OCI-LY7 (cell line): ENCODE results near the gene LINC01488. TPM values are rescaled to one million over a fixed set of nuclear protein-coding genes. Genes with fewer than 3 reads are reported as not detected.

Experiments used
- BruUV-seq: library from RNA; stranded (reverse); fragments of 400-500 nt; replicated peaks from 2 replicates; lab custom pipeline; 2021; lab: Mats Ljungman, UMichigan
- CTCF ChIA-PET: fragments of 300-600 bp; sonication (Branson Sonifier 250); formaldehyde crosslinking; loops from one replicate; lab custom pipeline; 2022; ENCODE audit warnings: antibody characterized with exemption; ENCODE audit not compliant: unreplicated experiment; lab: Charles Lee
- POLR2A ChIA-PET: fragments of 300-600 bp; sonication (Branson Sonifier 250); formaldehyde crosslinking; loops from one replicate; lab custom pipeline; 2022; ENCODE audit warnings: antibody characterized with exemption; lab: Charles Lee
- DNase-seq: peaks from one replicate; pipeline ENCODE4 v3.0.0-alpha.2; 2015; ENCODE audit warnings: low spot score
- H2AFZ ChIP-seq: fragments of 200-600 bp; sonication (generic), shearing (Covaris generic); 2 replicates; pipeline ENCODE4 v1.6.1; 2014; ENCODE audit warnings: mild to moderate bottlenecking, antibody characterized with exemption, low read length, moderate library complexity
- H3K27ac ChIP-seq: fragments of 200-600 bp; sonication (generic); 2 replicates; pipeline ENCODE4 v1.5.1; 2014; ENCODE audit warnings: mixed run types, low read depth, mild to moderate bottlenecking, moderate library complexity, low read length, inconsistent platforms; ENCODE audit not compliant: poor library complexity, severe bottlenecking
- H3K36me3 ChIP-seq: fragments of 200-600 bp; sonication (generic); 2 replicates; pipeline ENCODE4 v1.6.1; 2014; ENCODE audit warnings: mild to moderate bottlenecking, antibody characterized with exemption, low read length, moderate library complexity, mixed read lengths; ENCODE audit not compliant: insufficient read depth
- H3K4me1 ChIP-seq: fragments of 200-600 bp; sonication (generic); 2 replicates; pipeline ENCODE4 v1.5.1; 2014; ENCODE audit warnings: mild to moderate bottlenecking, low read length; ENCODE audit not compliant: insufficient read depth, poor library complexity, severe bottlenecking
- H3K4me2 ChIP-seq: fragments of 200-600 bp; sonication (generic); 2 replicates; pipeline ENCODE4 v1.6.1; 2014; ENCODE audit warnings: mild to moderate bottlenecking, low read length
- H3K4me3 ChIP-seq: fragments of 200-600 bp; sonication (generic); 2 replicates; pipeline ENCODE4 v1.5.1; 2014; ENCODE audit warnings: mild to moderate bottlenecking, low read depth, low read length; ENCODE audit not compliant: poor library complexity, severe bottlenecking
- H3K79me2 ChIP-seq: fragments of 200-600 bp; sonication (generic); 2 replicates; pipeline ENCODE4 v1.6.1; 2016; ENCODE audit warnings: low read depth, mild to moderate bottlenecking, low read length, moderate library complexity, mixed read lengths; ENCODE audit not compliant: insufficient read depth
- H3K9me2 ChIP-seq: fragments of 200-600 bp; sonication (generic); 2 replicates; pipeline ENCODE4 v1.6.1; 2016; ENCODE audit warnings: mild to moderate bottlenecking, low read length, mixed read lengths; ENCODE audit not compliant: insufficient read depth
- H3K9me3 ChIP-seq: fragments of 200-600 bp; sonication (generic); 2 replicates; pipeline ENCODE4 v1.6.1; 2014; ENCODE audit warnings: mild to moderate bottlenecking, mixed run types, low read length, mixed read lengths
- H4K20me1 ChIP-seq: fragments of 200-600 bp; sonication (generic); 2 replicates; pipeline ENCODE4 v1.6.1; 2014; ENCODE audit warnings: mild to moderate bottlenecking, antibody characterized with exemption, low read length, moderate library complexity, mixed read lengths; ENCODE audit not compliant: insufficient read depth
- CTCF ChIP-seq: fragments of 200-600 bp; sonication (generic); conservative IDR thresholded peaks from 2 replicates; pipeline ENCODE4 v1.5.1; 2014; ENCODE audit warnings: mild to moderate bottlenecking, antibody characterized with exemption, low read length, moderate library complexity, mixed read lengths
- EZH2phosphoT487 ChIP-seq: fragments of 200-600 bp; sonication (generic); IDR thresholded peaks from 2 replicates; pipeline ENCODE4 v1.6.1; 2018; ENCODE audit warnings: low read depth, borderline replicate concordance, mild to moderate bottlenecking, mixed run types, antibody characterized with exemption, low read length, moderate library complexity, mixed read lengths
- intact Hi-C: fragments of 100-400 bp; cut with micrococcal nuclease; formaldehyde crosslinking; loops from one replicate; pipeline ENCODE4 v1.10.0; 2022; ENCODE audit not compliant: unreplicated experiment
- total RNA-seq, 2 experiments: library from RNA; depleted of rRNA in 1 of 2; stranded (reverse); fragments of >200 nt in 1 of 2; shearing (Covaris generic) in 1 of 2; gene quantifications; 2 replicates each; pipeline ENCODE4 v1.2.3, GENCODE V29; 2014 to 2022

The LINC01488 gene
- total RNA-seq, 2 experiments from 2014 or later, result not detected

- H3K4me2 ChIP-seq, result no peak overlapping the region
- H3K79me2 ChIP-seq, result no peaks in the 10 kb centered on the region
- intact Hi-C loops, result no loop called here
- no peak overlapping the region for H3K4me3 ChIP-seq
- no peak for DNase-seq
- POLR2A ChIA-PET, result no interaction called here
- H3K36me3 ChIP-seq, result no peaks in the 10 kb centered on the region
- no peak overlapping the region for H2AFZ ChIP-seq
- H4K20me1 ChIP-seq, result no peaks in the 10 kb centered on the region
- no peak overlapping the region for H3K27ac ChIP-seq
- no peak for TF ChIP-seq EZH2phosphoT487
- TF ChIP-seq CTCF, result no peak
- CTCF ChIA-PET, result no interaction called here
- H3K4me1 ChIP-seq, result no peaks in the 10 kb centered on the region
- H3K9me2 ChIP-seq, result no peaks in the 10 kb centered on the region
- no peaks in the 10 kb centered on the region for H3K9me3 ChIP-seq
- no TSS peak for BruUV-seq
Measured at GRCh38 chr11:69487849-69488542, 6.5 kb downstream of the LINC01488 start.

- Histone ChIP-seq H3K4me2 (no peak overlapping the region), H3K4me1 (no peaks in the 10 kb centered on the region), H3K9me2 (no peaks in the 10 kb centered on the region), H4K20me1 (no peaks in the 10 kb centered on the region), H3K36me3 (no peaks in the 10 kb centered on the region), H3K9me3 (no peaks in the 10 kb centered on the region), H3K27ac (no peak overlapping the region), H2AFZ (no peak overlapping the region), H3K79me2 (no peaks in the 10 kb centered on the region), H3K4me3 (no peak overlapping the region)
- POLR2A ChIA-PET, result no interaction called here
- TF ChIP-seq CTCF, result no peak
- no peak for TF ChIP-seq EZH2phosphoT487
- no peak for DNase-seq
- no TSS peak for BruUV-seq
- intact Hi-C loops, result no loop called here
- CTCF ChIA-PET, result no interaction called here
Measured at GRCh38 chr11:69488543-69488940, 7.1 kb downstream of the LINC01488 start.

GRCh38 chr11:69489031-69489745, 7.7 kb downstream of the LINC01488 start:
- DNase-seq, result no peak
- intact Hi-C loops, result no loop called here
- no peaks in the 10 kb centered on the region for H3K9me2 ChIP-seq
- ChIA-PET CTCF (no interaction called here), POLR2A (no interaction called here)
- no peaks in the 10 kb centered on the region for H3K36me3 ChIP-seq
- H4K20me1 ChIP-seq, result no peaks in the 10 kb centered on the region
- no peak overlapping the region for H3K4me3 ChIP-seq
- no peak overlapping the region for H3K4me2 ChIP-seq
- no peaks in the 10 kb centered on the region for H3K79me2 ChIP-seq
- H3K9me3 ChIP-seq, result no peaks in the 10 kb centered on the region
- no peak overlapping the region for H2AFZ ChIP-seq
- TF ChIP-seq CTCF, result no peak
- TF ChIP-seq EZH2phosphoT487, result no peak
- H3K27ac ChIP-seq, result no peak overlapping the region
- no TSS peak for BruUV-seq
- H3K4me1 ChIP-seq, result no peaks in the 10 kb centered on the region
